ENCODE results near the gene DDX18.

Gene DDX18

DNA sequence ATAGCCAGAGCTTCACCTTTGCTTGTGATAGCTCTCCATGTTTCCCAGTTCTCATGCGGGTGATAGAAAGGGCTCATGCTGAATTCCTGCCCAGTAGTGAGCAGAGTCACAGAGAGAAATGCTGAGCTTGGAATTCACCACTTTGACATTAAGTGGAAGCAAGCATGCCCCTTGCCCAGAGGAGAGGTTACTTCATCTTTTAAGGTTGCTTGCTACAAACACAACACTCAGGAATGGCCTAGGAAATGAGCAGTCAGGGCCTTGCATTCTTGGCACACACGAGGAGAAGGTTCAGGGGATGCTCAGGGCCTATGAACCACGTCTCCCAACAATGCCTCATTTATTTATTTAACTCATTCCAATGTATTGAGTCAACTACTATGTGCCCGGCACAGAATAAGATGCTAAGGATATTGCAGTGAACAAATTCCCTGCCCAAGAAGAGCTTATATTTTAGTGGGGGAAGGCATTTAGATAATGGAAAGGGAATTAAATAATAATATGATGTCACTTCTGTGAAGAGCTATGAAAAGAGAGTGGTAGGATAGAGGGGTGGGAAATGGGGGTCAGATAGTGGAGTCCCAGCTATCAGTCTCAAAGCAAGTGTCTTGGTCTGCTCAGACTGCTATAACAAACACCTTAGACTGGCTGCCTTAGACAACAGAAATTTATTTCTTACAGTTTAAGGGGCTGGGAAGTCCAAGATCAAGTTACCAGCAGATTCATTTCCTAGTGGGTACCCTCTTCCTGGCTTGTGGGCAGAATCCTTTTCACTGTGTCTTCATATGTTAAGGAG, 42.1 kb downstream of the DDX18 start:
- Histone ChIP-seq H3K4me1 (ENCODE audit: control insufficient read depth, insufficient read depth, low read length) (no peaks in the 10 kb centered on the region), H3K9me3 (ENCODE audit: control insufficient read depth, insufficient read depth, low read length) (no peaks in the 10 kb centered on the region), H3K4me3 (ENCODE audit: low read length) (no peak overlapping the region), H3K27ac (ENCODE audit: low read length) (no peak overlapping the region), H3K27me3 (ENCODE audit: control insufficient read depth, insufficient read depth, low read length) (no peaks in the 10 kb centered on the region), H3K36me3 (ENCODE audit: control insufficient read depth, insufficient read depth, low read length) (no peaks in the 10 kb centered on the region)
- DNase-seq (ENCODE audit: low read depth, low spot score): no peak
- no CpG with 5 or more reads among the region's 4 CpGs for WGBS (ENCODE audit: insufficient coverage, insufficient read length)

DNA sequence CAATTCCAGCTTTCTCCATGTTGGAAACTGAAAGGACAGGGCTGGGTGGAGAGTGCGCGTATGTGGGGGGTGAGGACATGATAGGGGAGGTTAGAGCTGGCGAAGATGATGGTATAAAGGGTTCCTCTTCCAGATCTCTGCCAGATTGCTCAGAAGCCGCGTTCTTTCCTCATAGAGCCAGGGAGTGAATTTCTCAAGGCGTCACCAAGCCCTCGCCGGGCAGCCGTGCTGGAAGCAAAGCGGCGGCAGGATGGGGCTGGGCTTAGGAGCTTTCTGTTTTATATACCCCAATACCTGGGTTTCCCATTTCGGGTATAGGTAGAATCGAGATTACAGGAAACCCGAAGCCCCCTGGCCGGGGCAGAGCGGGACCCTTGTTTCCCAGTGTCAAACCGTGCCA, 43.8 kb downstream of the DDX18 start:
- Histone ChIP-seq H3K4me3 (ENCODE audit: low read length) (no peak overlapping the region), H3K9me3 (ENCODE audit: control insufficient read depth, insufficient read depth, low read length) (no peaks in the 10 kb centered on the region), H3K36me3 (ENCODE audit: control insufficient read depth, insufficient read depth, low read length) (no peaks in the 10 kb centered on the region), H3K4me1 (ENCODE audit: control insufficient read depth, insufficient read depth, low read length) (no peaks in the 10 kb centered on the region), H3K27me3 (ENCODE audit: control insufficient read depth, insufficient read depth, low read length) (no peaks in the 10 kb centered on the region), H3K27ac (ENCODE audit: low read length) (no peak overlapping the region)
- no peak for DNase-seq (ENCODE audit: low read depth, low spot score)
- WGBS (ENCODE audit: insufficient coverage, insufficient read length): no CpG with 5 or more reads among the region's 17 CpGs

- H3K27me3 ChIP-seq (ENCODE audit: control insufficient read depth, insufficient read depth, low read length): no peaks in the 10 kb centered on the region
- H3K27ac ChIP-seq (ENCODE audit: low read length): no peak overlapping the region
- H3K4me3 ChIP-seq (ENCODE audit: low read length): no peak overlapping the region
- H3K4me1 ChIP-seq (ENCODE audit: control insufficient read depth, insufficient read depth, low read length): no peaks in the 10 kb centered on the region
- H3K9me3 ChIP-seq (ENCODE audit: control insufficient read depth, insufficient read depth, low read length): no peaks in the 10 kb centered on the region
- no peak for DNase-seq (ENCODE audit: low read depth, low spot score)
- WGBS (ENCODE audit: insufficient coverage, insufficient read length): no CpG with 5 or more reads among the region's 41 CpGs
- H3K36me3 ChIP-seq (ENCODE audit: control insufficient read depth, insufficient read depth, low read length): no peaks in the 10 kb centered on the region
Measured at GRCh38 chr2:117858892-117859531, 44.5 kb downstream of the DDX18 start.

GRCh38 chr2:117859532-117859911, 45.0 kb downstream of the DDX18 start:
- DNase-seq (ENCODE audit: low read depth, low spot score): no peak
- no peaks in the 10 kb centered on the region for H3K36me3 ChIP-seq (ENCODE audit: control insufficient read depth, insufficient read depth, low read length)
- H3K9me3 ChIP-seq (ENCODE audit: control insufficient read depth, insufficient read depth, low read length): no peaks in the 10 kb centered on the region
- no peaks in the 10 kb centered on the region for H3K4me1 ChIP-seq (ENCODE audit: control insufficient read depth, insufficient read depth, low read length)
- H3K27ac ChIP-seq (ENCODE audit: low read length): no peak overlapping the region
- H3K27me3 ChIP-seq (ENCODE audit: control insufficient read depth, insufficient read depth, low read length): no peaks in the 10 kb centered on the region
- WGBS (ENCODE audit: insufficient coverage, insufficient read length): no CpG with 5 or more reads among the region's 44 CpGs
- no peak overlapping the region for H3K4me3 ChIP-seq (ENCODE audit: low read length)

GRCh38 chr2:117859924-117860647, 45.6 kb downstream of the DDX18 start:
- no CpG with 5 or more reads among the region's 69 CpGs for WGBS (ENCODE audit: insufficient coverage, insufficient read length)
- DNase-seq (ENCODE audit: low read depth, low spot score): no peak
- Histone ChIP-seq H3K9me3 (ENCODE audit: control insufficient read depth, insufficient read depth, low read length) (no peaks in the 10 kb centered on the region), H3K36me3 (ENCODE audit: control insufficient read depth, insufficient read depth, low read length) (no peaks in the 10 kb centered on the region), H3K27me3 (ENCODE audit: control insufficient read depth, insufficient read depth, low read length) (no peaks in the 10 kb centered on the region), H3K4me3 (ENCODE audit: low read length) (no peak overlapping the region), H3K4me1 (ENCODE audit: control insufficient read depth, insufficient read depth, low read length) (no peaks in the 10 kb centered on the region), H3K27ac (ENCODE audit: low read length) (no peak overlapping the region)

- DNase-seq (ENCODE audit: low read depth, low spot score): no peak
- Histone ChIP-seq H3K4me1 (ENCODE audit: control insufficient read depth, insufficient read depth, low read length) (no peaks in the 10 kb centered on the region), H3K36me3 (ENCODE audit: control insufficient read depth, insufficient read depth, low read length) (no peaks in the 10 kb centered on the region), H3K27me3 (ENCODE audit: control insufficient read depth, insufficient read depth, low read length) (no peaks in the 10 kb centered on the region), H3K4me3 (ENCODE audit: low read length) (no peak overlapping the region), H3K9me3 (ENCODE audit: control insufficient read depth, insufficient read depth, low read length) (no peaks in the 10 kb centered on the region), H3K27ac (ENCODE audit: low read length) (no peak overlapping the region)
Measured at GRCh38 chr2:117862459-117862858, 48.0 kb downstream of the DDX18 start.

DNA sequence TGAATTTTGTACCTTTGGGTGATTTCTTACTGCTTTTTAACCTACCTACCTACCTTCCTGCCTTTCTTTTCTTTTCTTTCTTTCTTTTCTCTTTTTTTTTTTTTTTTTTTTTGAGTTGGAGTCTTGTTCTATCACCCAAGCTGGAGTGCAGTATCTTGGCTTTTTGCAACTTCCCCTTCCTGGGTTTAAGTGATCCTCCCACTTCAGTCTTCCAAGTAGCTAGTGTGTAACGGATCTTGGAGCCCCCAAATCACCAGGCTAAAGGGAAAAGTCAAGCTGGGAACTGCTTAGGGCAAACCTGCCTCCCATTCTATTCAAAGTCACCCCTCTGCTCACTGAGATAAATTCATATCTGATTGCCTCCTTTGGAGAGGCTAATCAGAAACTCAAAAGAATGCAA, 61.3 kb downstream of the DDX18 start:
- no peaks in the 10 kb centered on the region for H3K9me3 ChIP-seq (ENCODE audit: control insufficient read depth, insufficient read depth, low read length)
- DNase-seq (ENCODE audit: low read depth, low spot score): no peak
- no peak overlapping the region for H3K27ac ChIP-seq (ENCODE audit: low read length)
- H3K4me1 ChIP-seq (ENCODE audit: control insufficient read depth, insufficient read depth, low read length): no peaks in the 10 kb centered on the region
- H3K4me3 ChIP-seq (ENCODE audit: low read length): no peak overlapping the region
- no peaks in the 10 kb centered on the region for H3K27me3 ChIP-seq (ENCODE audit: control insufficient read depth, insufficient read depth, low read length)
- no peaks in the 10 kb centered on the region for H3K36me3 ChIP-seq (ENCODE audit: control insufficient read depth, insufficient read depth, low read length)
- whole genome bisulfite sequencing (ENCODE audit: insufficient coverage, insufficient read length): no CpG with 5 or more reads among the region's 1 CpG

DNA sequence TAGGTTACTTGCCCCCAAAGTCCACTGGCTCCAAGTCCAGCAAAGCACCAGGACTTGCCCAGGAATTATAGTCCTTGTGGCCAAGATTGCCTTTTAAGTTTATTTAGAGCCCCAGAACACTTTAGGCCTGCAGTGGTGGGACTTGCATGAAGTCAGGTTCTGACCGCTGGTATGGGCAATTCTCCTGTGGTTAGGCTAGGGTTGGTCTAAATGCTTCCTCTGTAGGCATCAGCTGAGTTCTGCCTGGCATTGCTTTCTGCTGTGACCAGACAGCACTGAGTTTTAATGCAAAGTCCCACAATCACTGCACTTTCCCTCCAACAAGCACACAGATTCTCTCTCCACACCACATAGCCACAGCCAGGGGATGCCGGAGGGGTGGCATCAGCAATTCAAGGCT, 64.5 kb downstream of the DDX18 start:
- H3K4me3 ChIP-seq (ENCODE audit: low read length): no peak overlapping the region
- no peak overlapping the region for H3K27ac ChIP-seq (ENCODE audit: low read length)
- WGBS (ENCODE audit: insufficient coverage, insufficient read length): no CpG with 5 or more reads among the region's 2 CpGs
- no peaks in the 10 kb centered on the region for H3K9me3 ChIP-seq (ENCODE audit: control insufficient read depth, insufficient read depth, low read length)
- H3K4me1 ChIP-seq (ENCODE audit: control insufficient read depth, insufficient read depth, low read length): no peaks in the 10 kb centered on the region
- no peaks in the 10 kb centered on the region for H3K27me3 ChIP-seq (ENCODE audit: control insufficient read depth, insufficient read depth, low read length)
- DNase-seq (ENCODE audit: low read depth, low spot score): no peak
- no peaks in the 10 kb centered on the region for H3K36me3 ChIP-seq (ENCODE audit: control insufficient read depth, insufficient read depth, low read length)

All from iPS DF 6.9 (cell line).